Endothelial cell of umbilical vein (primary cell): Measurements from ENCODE around the gene FTO. TPM values are rescaled to one million over a fixed set of nuclear protein-coding genes. Genes with fewer than 3 reads are reported as not detected.

ENCODE experiments used
- BruUV-seq: library from RNA; stranded (reverse); fragments of 400-500 nt; replicated peaks from 2 replicates; lab custom pipeline; 2021; lab: Mats Ljungman, UMichigan
- CTCF ChIA-PET: fragments of 300-600, 350-600 bp; sonication (Branson Sonifier 250); formaldehyde crosslinking; loops from one replicate; lab custom pipeline; 2021; ENCODE audit warnings: antibody characterized with exemption, inconsistent platforms; lab: Charles Lee
- POLR2A ChIA-PET: fragments of 300-600, 350-600 bp; sonication (Branson Sonifier 250); formaldehyde crosslinking; loops from one replicate; lab custom pipeline; 2021; ENCODE audit warnings: antibody characterized with exemption, inconsistent platforms; lab: Charles Lee
- DNase-seq: peaks from one replicate; pipeline ENCODE4 v3.0.0-alpha.2; 2011; ENCODE audit warnings: low read depth, low spot score
- FAIRE-seq: peaks from 2 replicates; lab custom pipeline; 2011; peaks lifted over from hg19 to GRCh38; lab: Jason Lieb, UNC
- H2AFZ ChIP-seq: 2 replicates; pipeline ENCODE4 v1.6.0; 2012; ENCODE audit warnings: low read depth, low read length, control low read depth, inconsistent platforms
- H3K27ac ChIP-seq: 2 replicates; pipeline ENCODE4 v1.5.1; 2011; ENCODE audit warnings: low read depth, mild to moderate bottlenecking, control low read depth, low read length, moderate library complexity; ENCODE audit not compliant: insufficient read depth
- H3K27me3 ChIP-seq, 2 experiments: 2 replicates each; pipeline versions ENCODE4 v1.6.0 to v1.6.1; 2011; ENCODE audit warnings: low read length in 2 of 2, mixed read lengths in 1 of 2; ENCODE audit not compliant: control insufficient read depth in 2 of 2, insufficient read depth in 2 of 2
- H3K36me3 ChIP-seq, 2 experiments: 2 replicates in 1 of 2; 3 replicates in 1 of 2; pipeline ENCODE4 v1.5.1; 2011; ENCODE audit warnings: low read length in 2 of 2, mild to moderate bottlenecking in 1 of 2, moderate library complexity in 1 of 2; ENCODE audit not compliant: control insufficient read depth in 2 of 2, insufficient read depth in 2 of 2; ENCODE audit errors: extremely low read depth in 1 of 2
- H3K4me1 ChIP-seq: 3 replicates; pipeline ENCODE4 v1.5.1; 2011; ENCODE audit warnings: mild to moderate bottlenecking, low read length; ENCODE audit not compliant: control insufficient read depth, insufficient read depth; ENCODE audit errors: extremely low read depth
- H3K4me2 ChIP-seq: 2 replicates; pipeline ENCODE4 v1.6.1; 2011; ENCODE audit warnings: low read length, control low read depth, mixed read lengths; ENCODE audit not compliant: insufficient read depth
- H3K4me3 ChIP-seq, 3 experiments: fragments of 200-600 bp in 1 of 3; sonication (generic), shearing (Covaris generic) in 1 of 3; replicated peaks in 1 of 3; 2 replicates each; pipeline ENCODE4 v1.5.1; 2011 to 2016; ENCODE audit warnings: control low read depth in 3 of 3, low read length in 3 of 3, mild to moderate bottlenecking in 2 of 3, inconsistent platforms in 1 of 3, low read depth in 1 of 3, moderate library complexity in 1 of 3; ENCODE audit not compliant: insufficient read depth in 1 of 3
- H3K79me2 ChIP-seq: 2 replicates; pipeline ENCODE4 v1.6.0; 2012; ENCODE audit warnings: low read length, inconsistent platforms; ENCODE audit not compliant: control insufficient read depth, insufficient read depth
- H3K9ac ChIP-seq: replicated peaks from 2 replicates; pipeline ENCODE3; 2011; ENCODE audit warnings: low read length, control low read depth; ENCODE audit not compliant: insufficient read depth; ENCODE audit errors: extremely low read depth
- H3K9me1 ChIP-seq: replicated peaks from 3 replicates; pipeline ENCODE4 v1.6.0; 2011; ENCODE audit warnings: mild to moderate bottlenecking, low read length; ENCODE audit not compliant: control insufficient read depth, insufficient read depth; ENCODE audit errors: extremely low read depth
- H3K9me3 ChIP-seq: replicated peaks from 2 replicates; pipeline ENCODE4 v1.5.1; 2012; ENCODE audit warnings: low read length, inconsistent platforms; ENCODE audit not compliant: control insufficient read depth, insufficient read depth
- H4K20me1 ChIP-seq: replicated peaks from 2 replicates; pipeline ENCODE3; 2011; ENCODE audit warnings: mild to moderate bottlenecking, low read length; ENCODE audit not compliant: control insufficient read depth, insufficient read depth; ENCODE audit errors: extremely low read depth
- CTCF ChIP-seq, 2 donors: IDR thresholded peaks; 1 replicate in 1 of 2; 2 replicates in 1 of 2; pipeline ENCODE4 v1.5.1; 2011; ENCODE audit warnings: low read length in 2 of 2, mild to moderate bottlenecking in 2 of 2, moderate library complexity in 2 of 2, control low read depth in 1 of 2, inconsistent platforms in 1 of 2, low read depth in 1 of 2; ENCODE audit not compliant: insufficient read depth in 1 of 2; ENCODE audit errors: extremely low read depth in 1 of 2
- EZH2 ChIP-seq: IDR thresholded peaks from 2 replicates; pipeline ENCODE4 v1.6.1; 2012; ENCODE audit warnings: borderline replicate concordance, low read depth, mild to moderate bottlenecking, moderate library complexity, low read length, inconsistent platforms; ENCODE audit not compliant: severe bottlenecking
- FOS ChIP-seq: IDR thresholded peaks from 2 replicates; pipeline ENCODE4 v1.6.1; 2011; ENCODE audit warnings: mild to moderate bottlenecking, low read length, moderate library complexity, borderline replicate concordance; ENCODE audit not compliant: insufficient read depth
- GATA2 ChIP-seq: IDR thresholded peaks from 2 replicates; pipeline ENCODE4 v1.7.0; 2011; ENCODE audit warnings: low read depth, mild to moderate bottlenecking, moderate library complexity, mixed read lengths, low read length; ENCODE audit not compliant: insufficient read length, insufficient read depth
- JUN ChIP-seq: IDR thresholded peaks from 2 replicates; pipeline ENCODE4 v1.6.1; 2011; ENCODE audit warnings: borderline replicate concordance, low read depth; ENCODE audit not compliant: insufficient read length, insufficient read depth
- MYC ChIP-seq: IDR thresholded peaks from one replicate; pipeline ENCODE4 v1.6.1; 2011; ENCODE audit warnings: mild to moderate bottlenecking, low read depth, low read length
- POLR2A ChIP-seq: IDR thresholded peaks from 2 replicates; pipeline ENCODE4 v1.6.1; 2012; ENCODE audit warnings: low read depth, mild to moderate bottlenecking, control low read depth, low read length
- POLR2AphosphoS5 ChIP-seq: IDR thresholded peaks from 2 replicates; pipeline ENCODE4 v1.6.1; 2012; ENCODE audit warnings: low read depth, mild to moderate bottlenecking, control low read depth, low read length, moderate library complexity; ENCODE audit not compliant: insufficient read depth
- dilution Hi-C: fragments of 300-500 bp; cut with MboI; formaldehyde crosslinking; loops from one replicate; pipeline ENCODE4 v1.15.0; 2019; ENCODE audit warnings: low sequenced_read_pairs; ENCODE audit not compliant: extremely low pct_ligation_motif_present
- intact Hi-C: fragments of 100-400 bp; cut with micrococcal nuclease; formaldehyde crosslinking; loops from one replicate; pipeline ENCODE4 v1.10.0; 2022
- polyA plus RNA-seq, 4 experiments: library from polyadenylated mRNA; depleted of rRNA in 3 of 4; stranded (reverse) in 3 of 4; unstranded in 1 of 4; fragments of >200 nt; gene quantifications; 2 replicates each; pipeline versions ENCODE4 v1.2.1 to v1.2.3, GENCODE V29; 2011 to 2012; ENCODE audit warnings: missing spikeins in 1 of 4
- total RNA-seq: library from RNA; stranded (reverse); gene quantifications from 2 replicates; pipeline ENCODE4 v1.2.3, GENCODE V29; 2021
- TF ChIP-seq, protein P1 (sequence below): IDR thresholded peaks from 2 replicates; pipeline ENCODE4 v1.6.1; 2011; ENCODE audit not compliant: insufficient read depth, insufficient read length

The FTO gene
- total and polyA plus RNA-seq, 2 donors (not counting 3 experiments of a cell fraction or from before 2014, with no cell fraction given): 48.6 to 87.1 TPM

GRCh38 chr16:54015147-54015546, 311.2 kb downstream of the FTO start:
- Histone ChIP-seq H3K9me3 (no peaks in the 10 kb centered on the region), H3K9me1 (no peaks in the 10 kb centered on the region), H3K36me3 (no peaks in the 10 kb centered on the region), H3K4me1 (no peaks in the 10 kb centered on the region), H3K79me2 (no peaks in the 10 kb centered on the region), H3K4me2 (no peak overlapping the region), H3K27ac (no peak overlapping the region), H3K27me3 (no peaks in the 10 kb centered on the region), H4K20me1 (no peaks in the 10 kb centered on the region), H3K9ac (no peak overlapping the region), H2AFZ (no peak overlapping the region), H3K4me3 (no peak overlapping the region)
- TF ChIP-seq POLR2AphosphoS5 (no peak), POLR2A (no peak), MYC (no peak), GATA2 (no peak), FOS (no peak), CTCF (IDR thresholded peaks at IDR 0.05; ENCODE audit: extremely low read depth in 1 of 2, insufficient read depth in 1 of 2, low read depth in 1 of 2, low read length in 2 of 2) (no peak), JUN (no peak), EZH2 (no peak)
- TF ChIP-seq, protein P1, sequence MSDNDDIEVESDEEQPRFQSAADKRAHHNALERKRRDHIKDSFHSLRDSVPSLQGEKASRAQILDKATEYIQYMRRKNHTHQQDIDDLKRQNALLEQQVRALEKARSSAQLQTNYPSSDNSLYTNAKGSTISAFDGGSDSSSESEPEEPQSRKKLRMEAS: no peak
- dilution Hi-C loops: no loop called here
- DNase-seq (no peak), FAIRE-seq (no peak)
- ChIA-PET CTCF (interaction anchor here (0.9 to 1.3 kb wide), 2 partner anchors 19 to 27 kb away, joined by 3 read pairs; no protein-coding TSS in a partner anchor), POLR2A (interaction anchor here (0.7 kb wide), 1 partner anchor 27 kb away, joined by 6 read pairs; no protein-coding TSS in a partner anchor)
- no TSS peak for BruUV-seq
- intact Hi-C loops: no loop called here
